CD1c-positive myeloid dendritic cell (primary cell): ENCODE measurements around the gene DKKL1.
A peak's percentile ranks its signal among the peaks of the same experiment; 100 is the strongest.

ENCODE experiments used
- DNase-seq: peaks from one replicate; pipeline ENCODE4 v3.0.0-alpha.2; 2016; ENCODE audit errors: extremely low spot score

The DKKL1 gene

DNA sequence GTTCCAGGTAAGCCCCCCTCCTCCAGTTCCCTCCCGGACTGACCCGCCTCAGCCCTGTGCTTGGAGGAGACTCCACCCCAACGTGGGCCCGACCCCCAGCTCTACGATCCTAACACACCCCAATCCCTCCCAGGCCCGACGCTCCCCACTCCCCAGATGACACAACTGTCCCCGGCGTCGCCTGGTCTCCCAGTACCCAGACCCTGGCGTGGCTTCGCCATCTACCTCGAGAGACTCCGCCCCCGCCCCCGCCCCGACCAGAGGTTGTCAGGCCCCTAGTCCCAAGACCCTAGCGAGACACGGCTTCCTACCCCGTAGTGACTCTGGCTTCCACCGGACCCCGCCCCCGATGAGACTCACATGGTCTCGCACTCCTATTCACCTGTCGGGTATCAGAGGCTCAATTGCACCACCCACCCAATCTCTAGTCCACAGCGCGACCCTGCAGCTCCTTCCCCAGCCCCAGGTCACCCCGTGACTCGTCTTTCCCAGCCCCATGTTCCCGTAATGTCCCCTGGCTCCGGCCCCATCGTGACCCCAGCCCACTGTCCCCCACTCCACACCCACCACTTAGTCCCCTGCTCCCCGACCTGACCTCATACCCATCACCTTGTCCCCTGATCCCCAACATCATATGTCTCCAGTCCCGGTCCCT lies 25.5 kb upstream of the DKKL1 start:
- no peak for DNase-seq

DNA sequence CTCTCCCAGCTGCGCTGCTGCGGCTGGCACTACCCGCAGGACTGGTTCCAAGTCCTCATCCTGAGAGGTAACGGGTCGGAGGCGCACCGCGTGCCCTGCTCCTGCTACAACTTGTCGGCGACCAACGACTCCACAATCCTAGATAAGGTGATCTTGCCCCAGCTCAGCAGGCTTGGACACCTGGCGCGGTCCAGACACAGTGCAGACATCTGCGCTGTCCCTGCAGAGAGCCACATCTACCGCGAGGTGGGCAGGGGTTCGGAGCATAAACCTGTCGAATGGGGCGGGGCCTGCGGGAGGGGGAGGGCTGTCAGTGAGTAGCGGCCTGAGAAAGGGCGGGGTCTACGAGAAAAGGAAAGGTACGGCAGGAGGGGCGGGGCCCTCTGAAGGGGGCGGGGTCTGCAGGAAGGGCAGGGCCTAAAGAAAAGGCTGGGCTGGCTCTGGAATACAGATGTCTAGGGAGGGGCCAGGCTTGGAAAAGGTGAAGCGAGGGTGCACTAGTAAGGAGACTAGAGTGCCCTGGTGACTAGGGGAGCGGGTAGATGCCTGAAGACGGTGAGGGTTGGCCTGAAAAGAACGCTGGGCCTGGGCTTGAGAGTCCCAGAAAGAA lies 24.9 kb upstream of the DKKL1 start:
- DNase-seq = no peak

DNA sequence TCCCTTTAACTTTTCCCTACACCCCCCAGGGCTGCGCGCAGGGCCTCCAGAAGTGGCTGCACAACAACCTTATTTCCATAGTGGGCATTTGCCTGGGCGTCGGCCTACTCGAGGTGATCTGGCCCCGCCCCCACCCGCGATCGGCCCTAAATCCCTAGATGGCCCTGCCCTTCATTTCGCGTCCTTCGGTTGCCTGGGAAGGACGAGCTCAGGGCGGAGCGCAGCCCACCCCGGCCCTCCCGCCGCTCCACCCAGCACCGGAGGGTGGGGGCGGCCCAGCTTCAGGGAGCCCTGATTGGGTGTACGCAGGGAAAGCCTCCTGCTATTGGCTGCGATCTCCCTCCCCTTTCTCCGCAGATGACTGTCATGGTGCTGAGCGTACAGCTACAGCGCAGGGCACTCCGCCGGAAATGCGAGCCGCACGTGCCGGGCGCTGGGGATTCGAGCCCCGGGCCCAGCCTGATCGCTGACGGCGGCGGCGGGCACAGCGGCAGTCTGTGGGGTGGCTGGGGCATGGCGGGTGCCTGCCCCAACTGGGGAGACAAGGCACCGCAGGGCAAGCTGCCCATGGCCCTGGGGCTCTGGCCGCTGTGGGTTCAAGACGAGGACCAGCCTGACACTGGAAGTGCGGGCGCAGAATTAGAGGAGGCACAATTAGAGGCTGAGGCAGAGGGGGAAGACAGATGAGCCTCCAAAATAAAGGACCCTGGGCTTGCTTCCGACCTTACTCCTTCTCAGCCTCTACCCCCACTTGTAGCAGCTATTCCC lies 24.2 kb upstream of the DKKL1 start:
- no peak for DNase-seq

DNA sequence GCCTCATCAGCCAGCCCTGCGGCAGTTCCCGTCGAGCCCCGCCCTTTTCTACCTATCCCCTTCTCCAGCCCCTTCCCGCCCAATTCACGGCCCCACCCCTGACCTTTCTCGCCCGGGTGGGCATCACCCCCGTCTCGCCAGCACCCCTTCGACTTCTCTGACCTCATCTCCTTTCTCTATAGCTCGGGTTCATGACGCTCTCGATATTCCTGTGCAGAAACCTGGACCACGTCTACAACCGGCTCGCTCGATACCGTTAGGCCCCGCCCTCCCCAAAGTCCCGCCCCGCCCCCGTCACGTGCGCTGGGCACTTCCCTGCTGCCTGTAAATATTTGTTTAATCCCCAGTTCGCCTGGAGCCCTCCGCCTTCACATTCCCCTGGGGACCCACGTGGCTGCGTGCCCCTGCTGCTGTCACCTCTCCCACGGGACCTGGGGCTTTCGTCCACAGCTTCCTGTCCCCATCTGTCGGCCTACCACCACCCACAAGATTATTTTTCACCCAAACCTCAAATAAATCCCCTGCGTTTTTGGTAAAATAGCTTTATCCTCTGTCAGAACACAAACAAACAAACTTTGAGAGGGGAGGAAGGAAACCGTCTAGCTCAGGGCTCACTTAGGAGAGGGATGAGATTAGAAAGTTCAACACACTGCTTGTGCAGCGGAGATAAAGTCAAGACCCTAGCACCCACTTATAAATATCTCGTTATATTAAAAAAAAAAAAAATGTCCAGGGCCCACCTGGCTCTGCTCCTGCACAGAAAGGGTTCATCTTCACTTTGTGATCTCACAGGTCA lies 23.4 kb upstream of the DKKL1 start:
- peak; percentile 32 for DNase-seq

DNA sequence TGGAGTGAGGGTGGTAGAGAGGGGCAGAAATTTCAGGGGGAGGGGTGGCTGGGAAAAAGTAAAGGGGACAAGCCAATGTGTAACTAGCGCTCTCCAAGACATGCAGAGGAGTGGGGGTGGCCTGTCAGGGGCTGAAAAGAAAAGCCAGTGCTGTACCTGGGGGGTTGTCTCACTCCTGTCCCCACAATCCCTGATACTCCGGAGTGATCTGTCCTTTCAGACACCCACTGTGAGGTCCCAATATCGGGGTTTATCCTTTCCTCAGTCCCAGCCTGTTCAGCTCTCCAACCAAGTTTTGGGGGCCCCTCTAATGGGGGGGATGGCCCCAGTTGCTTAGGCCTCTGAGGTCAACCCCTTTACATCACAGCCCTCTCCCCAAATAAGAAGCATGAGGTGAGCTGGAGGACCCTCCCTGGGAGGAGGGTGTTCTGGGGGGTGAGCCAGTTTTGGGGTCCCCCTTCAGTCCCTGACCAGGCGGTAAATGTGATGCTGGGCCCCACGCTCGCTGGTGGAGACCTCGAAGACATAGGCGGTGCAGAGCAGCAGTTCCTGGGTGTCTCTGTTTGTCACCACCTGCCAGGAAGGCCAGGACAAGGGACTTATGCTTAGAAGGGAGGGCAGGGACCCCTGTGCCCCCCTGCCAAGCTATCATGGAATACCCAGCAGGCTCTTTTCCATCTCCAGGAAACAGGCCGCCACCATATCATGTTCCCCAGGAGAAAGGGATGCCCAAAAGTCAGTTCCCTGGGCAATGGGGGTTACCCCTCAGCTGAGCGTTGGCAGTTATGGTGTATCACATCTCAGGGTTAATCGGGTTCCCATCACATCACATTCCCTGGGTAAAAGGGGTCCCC lies 22.6 kb upstream of the DKKL1 start:
- DNase-seq = no peak

DNA sequence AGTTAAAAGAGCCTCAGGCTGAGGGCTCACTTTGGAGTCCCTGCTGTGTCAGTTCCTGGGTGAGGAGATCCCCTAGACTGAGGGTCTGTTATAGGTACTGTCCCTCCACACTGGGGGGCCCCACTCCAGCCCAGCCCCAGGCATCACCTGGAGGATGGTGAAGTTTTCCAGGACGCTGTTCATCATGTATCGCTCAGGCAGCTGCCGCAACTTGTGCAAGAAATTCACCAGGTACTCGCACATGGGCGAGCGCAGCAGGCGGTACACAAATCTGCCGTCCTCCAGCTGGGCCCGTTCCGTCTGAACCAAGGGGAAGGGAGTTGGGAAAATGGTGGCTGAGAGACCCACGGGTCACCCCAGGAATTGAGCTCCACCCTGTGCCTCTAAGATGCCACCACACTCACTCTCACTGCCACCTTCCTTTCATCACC lies 21.4 kb upstream of the DKKL1 start:
- no peak for DNase-seq

DNA sequence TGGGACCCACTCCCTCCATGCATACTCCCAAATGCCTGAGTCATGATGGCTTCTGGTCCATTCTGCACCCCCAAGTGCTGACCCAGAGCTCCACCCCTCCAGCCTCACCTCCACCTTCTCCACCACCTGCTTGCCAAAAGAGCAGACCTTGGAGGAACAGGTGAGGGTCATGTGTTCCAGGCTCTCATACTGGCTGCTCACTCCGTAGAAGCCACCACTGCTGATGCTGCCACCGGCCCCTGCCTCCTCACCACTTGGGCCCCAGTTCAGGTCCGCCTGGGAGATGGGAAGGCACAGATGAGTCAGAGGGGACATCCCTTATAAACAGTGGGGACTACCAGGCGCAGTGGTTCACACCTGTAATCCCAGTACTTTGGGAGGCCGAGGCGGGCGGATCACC lies 20.6 kb upstream of the DKKL1 start:
- no peak for DNase-seq

DNA sequence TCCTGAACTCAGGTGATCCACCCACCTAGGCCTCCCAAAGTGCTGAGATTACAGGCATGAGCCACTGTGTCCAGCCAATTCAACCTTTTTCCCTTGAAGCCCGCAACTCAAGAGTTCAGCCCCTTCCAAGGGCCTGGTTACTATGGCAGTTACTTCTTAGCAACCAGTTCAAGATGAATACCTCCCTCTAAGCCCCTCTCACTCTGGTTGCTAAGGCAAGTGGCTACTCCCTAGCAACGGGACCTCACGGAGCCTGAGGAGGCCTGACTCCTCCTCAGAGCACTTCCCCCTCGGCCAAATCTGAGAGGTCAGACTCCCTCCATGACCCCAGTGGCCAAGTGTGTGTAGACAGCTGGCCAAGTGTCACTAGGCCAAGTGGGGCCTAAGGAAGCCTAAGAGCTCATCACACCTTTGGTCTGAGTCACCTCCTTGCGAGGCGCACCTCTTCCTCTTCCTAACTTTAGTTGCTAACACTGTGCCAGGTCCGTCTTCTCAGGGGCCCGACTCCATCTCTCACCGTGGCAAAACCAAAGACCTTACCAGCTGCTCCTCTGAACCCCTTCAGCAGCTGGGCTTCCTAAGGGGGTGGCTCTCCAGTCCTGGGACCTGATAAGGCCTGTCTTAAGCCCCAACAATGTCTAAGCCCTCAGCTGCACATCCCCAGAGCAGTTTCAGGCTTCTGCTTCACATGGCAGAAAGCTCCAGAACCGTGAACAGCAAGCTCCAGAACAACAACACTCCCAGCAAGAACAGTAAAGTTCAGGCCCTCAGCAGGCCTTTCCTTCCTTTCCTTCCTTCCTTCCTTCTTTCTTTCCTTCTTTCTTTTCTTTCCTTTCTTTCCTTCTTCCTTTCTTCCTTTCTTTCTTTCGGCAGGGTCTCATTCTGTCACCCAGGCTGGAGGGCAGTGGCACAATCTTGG lies 18.9 kb upstream of the DKKL1 start:
- no peak for DNase-seq

DNA sequence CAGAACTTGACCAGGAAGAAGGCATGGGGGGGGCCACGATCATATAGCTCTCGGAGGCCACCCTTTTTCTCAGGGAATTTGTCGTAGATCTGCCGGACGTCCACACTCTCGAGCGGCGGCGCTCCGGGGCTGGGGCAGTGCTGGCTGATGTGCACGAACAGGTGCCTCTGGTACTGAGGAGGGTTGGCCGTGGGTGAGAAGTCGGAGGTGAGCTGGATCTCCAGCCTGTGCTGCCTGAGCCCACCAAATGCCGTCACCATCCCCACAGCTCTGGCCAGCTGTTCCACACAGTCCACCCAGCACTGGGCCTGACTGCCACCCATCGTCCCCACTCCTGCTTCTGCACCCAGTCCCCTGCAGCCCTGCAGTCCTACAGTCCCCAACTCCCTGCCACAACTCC lies 16.5 kb upstream of the DKKL1 start:
- no peak for DNase-seq

DNA sequence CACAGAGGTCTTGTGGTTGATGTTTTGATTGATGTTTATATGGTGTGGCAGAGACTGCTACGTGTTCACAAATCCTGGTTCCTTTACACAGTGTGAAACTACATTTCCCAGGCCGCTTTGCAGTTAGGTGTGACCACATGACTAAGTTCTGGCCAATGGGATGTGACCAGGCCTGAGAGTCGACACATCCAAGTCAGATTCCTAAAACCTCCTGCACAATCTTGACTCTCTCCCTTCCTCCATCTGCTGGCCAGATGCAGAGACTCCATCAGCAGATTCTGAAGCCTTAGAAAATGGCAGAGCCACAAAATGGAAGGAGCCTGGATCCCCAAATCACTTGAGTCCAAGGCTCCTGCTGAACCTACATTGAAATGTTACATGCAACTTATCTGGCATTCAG lies 15.8 kb upstream of the DKKL1 start:
- peak; percentile 34 for DNase-seq

DNA sequence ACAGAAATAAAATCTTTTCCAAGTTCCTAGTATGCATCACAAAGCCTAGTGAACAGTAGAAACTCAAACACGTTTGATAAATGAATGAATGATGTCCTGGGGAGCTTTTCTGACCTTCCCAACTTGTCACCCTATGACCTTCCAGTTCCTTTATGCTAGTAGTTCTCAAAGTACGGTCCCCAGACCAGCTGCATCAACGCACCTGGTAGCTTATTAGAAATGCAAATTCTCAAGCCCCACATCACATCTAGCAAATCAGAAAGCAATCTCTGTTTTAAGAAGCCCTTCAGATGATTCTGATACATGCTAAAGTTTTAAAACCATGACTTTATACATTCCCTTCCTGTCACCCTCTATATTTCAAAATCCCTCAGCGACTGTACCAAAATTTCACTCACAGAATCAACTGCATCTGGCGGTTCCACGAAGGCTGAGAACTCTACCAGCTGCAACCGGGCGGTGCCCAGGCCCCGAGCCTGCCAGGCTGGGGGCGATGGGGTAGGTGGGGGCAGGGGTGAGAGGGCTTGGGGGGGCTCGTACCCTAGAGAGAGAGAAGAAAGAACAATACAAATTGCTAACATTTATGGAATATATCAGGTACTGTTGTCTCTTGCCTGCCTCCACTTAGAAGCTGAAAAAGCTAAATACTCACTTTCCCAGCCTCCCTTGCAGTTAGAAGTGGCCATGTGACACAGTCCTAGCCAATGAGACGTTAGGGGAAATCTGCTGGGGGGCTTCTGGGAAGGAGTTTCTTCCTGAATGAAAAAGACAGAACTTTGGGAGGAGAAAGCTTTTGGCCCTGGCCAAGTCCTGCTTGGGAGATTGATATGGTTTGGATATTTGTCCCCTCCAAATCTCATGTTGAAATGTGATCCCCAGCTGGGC lies 15.1 kb upstream of the DKKL1 start:
- DNase-seq = no peak

DNA sequence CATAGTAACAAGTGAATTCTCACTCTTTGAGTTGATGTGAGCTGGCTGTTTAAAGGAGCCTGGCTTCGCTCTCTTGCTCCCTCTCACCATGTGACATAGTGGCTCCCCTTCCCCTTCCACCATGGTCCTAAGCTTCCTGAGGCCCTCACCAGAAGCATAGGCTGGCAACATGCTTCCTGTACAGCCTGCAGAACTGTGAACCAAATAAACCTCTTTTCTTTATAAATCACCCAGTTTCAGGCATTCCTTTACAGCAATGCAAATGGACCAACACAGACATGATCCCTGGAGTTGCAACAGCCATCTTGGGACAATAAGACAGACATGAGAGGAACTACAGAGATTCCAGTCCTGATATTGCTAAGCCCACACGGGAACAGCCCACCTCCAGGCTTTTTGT lies 14.1 kb upstream of the DKKL1 start:
- DNase-seq = no peak

DNA sequence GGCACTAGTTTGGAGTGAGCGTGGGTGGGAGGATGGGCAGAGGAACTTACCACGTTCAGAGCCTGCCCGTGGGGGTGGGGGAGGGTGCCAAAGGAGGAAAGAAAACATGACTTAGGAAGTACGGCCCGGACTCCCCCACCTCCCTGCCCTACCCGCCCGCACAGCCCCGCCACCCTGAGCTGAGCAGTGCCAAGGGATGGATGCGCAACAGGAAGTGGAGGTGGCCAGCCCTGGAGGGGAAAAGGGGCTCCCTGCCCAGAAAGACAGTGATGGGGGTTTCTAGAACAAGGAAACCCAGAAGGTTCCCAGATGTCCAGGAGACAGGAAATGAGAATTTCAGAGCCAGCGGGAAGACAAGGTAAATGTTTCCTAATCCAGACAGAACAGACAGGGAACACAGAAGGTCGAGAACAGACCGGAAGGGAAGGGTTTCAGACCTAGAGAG lies 7.7 kb upstream of the DKKL1 start:
- peak; percentile 50 for DNase-seq

DNA sequence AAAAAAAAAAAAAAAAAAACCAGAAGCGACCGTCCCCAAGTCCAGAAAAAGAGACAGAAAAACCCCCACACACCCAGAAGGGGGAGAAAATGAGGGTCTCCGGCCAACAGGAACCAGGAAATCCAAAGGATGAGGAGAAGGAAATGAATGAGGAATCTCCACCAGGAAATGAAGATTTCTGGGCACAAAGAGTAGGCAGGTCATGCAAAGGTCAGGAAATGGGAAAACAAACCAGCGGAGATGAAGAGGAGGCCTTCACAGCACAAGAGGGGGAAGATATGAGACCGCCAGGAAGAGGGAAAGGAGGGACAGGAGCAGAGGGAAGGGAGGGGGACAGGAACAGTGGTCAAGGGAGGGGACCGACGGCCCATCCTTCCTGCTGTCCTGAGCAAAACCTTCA lies 7.3 kb upstream of the DKKL1 start:
- no peak for DNase-seq

DNA sequence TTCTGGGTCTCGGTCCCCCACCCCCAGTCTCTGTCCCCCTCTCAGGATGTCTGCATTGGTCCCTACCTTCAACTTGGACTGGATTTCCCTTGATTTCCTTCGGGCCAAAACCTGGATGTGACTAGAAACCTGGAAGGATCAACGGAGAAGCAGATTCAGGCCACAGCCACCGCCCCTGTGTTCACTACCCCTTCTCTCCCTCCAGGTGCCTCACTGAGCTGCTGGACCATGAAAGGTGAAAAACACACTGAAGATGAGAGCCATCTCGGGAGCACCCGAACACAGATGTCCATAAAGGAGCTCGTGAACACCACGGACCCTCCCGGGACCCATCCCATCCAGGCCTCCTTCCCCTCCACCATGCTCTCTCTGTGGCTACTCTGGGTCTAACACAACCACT lies 6.5 kb upstream of the DKKL1 start:
- DNase-seq = no peak

DNA sequence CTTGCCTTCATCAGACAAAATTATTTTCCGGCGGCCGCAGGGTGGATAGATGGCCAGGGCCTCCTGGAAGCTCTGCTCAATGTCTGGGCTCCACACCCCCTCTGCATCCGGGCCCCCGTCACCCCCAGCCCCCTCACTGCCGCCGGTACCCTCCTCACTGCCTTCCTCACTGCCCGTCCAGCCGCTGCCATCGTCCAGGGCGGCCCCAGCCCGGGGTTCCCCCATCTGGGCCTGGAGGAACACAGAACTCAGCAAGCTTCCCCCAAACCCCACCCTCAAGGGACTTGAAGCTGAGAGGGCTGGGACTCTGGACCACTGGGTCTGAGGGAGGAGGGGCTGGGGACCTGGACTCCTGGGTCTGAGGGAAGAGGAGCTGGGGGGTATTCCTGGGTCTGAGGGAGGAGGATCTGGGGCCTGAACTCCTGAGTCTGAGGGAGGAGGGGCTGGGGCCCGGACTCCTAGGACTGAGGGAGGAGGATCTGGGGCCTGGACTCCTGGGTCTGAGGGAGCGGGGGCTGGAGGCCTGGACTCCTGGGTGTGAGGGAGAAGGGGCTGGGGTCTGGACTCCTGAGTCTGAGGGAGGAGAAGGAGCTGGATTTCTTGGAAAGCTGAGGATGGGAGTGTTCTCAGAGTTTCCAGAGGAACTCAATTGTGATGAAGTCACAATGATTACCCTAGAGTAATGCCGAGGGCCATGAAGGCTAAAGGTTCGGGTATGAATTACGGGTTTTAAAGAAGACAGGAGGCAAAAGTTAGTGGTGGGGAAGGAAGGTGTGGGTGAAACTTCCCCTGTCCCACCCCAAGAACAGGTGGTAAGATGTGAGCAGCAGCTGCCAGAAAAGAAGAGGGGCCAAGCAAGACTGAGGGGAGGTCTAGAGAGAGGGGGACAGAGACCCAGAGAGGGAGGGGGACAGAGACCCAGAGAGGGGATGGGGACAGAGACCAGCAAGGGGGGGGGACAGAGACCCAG lies 3.5 kb upstream of the DKKL1 start:
- no peak for DNase-seq

DNA sequence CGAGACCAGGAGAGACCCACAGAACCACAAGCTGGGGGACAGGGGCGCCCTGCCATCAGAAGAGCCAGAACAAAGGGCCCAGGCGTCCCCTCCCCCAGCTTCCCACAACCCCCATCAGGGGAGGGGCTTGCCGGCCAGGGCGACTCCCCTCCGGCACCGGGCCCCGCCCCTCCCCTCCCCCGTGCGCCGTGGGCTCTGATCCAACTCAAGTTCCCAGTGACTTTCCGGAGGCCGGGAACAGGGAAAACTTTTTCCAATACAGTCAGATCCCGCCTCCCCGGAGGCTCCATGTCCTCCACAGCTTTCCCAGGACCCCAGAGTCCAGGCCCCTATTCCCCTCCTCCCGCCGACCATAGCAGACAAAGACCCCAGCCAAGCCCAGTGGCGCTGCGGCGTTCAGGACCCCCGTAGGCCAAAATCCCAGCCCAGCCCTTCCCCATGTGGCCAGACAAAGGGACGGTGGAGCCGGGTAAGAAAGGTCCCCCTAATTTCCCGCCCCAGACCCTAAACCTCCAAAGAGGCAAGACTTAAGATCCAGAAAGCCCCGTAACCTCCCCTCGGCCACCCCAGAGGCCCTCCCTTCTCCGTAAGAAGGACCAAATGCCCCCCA lies 2.1 kb upstream of the DKKL1 start:
- no peak for DNase-seq
